Peyer's patch (tissue), 4 donors: ENCODE results near the gene TMEM232. TPM values are rescaled to one million over a fixed set of nuclear protein-coding genes. Genes with fewer than 3 reads are reported as not detected.

Experiments
- DNase-seq, 3 donors: peaks; one replicate each; pipeline ENCODE4 v3.0.0-alpha.2; 2017 to 2019
- H3K27ac ChIP-seq, 4 donors: fragments of 200-600 bp; sonication (generic); one replicate each; pipeline ENCODE4 v1.5.1; 2016 to 2019
- H3K27me3 ChIP-seq, 2 donors: fragments of 200-600 bp; sonication (generic); one replicate each; pipeline ENCODE4 v1.5.1; 2019
- H3K36me3 ChIP-seq, 3 donors: fragments of 200-600 bp; sonication (generic); one replicate each; pipeline ENCODE4 v1.5.1; 2016 to 2019
- H3K4me1 ChIP-seq, 4 donors: fragments of 200-600 bp; sonication (generic); one replicate each; pipeline ENCODE4 v1.5.1; 2016 to 2019
- H3K4me3 ChIP-seq, 4 donors: fragments of 200-600 bp; sonication (generic); 1 replicate in 3 of 4; 2 replicates in 1 of 4; pipeline ENCODE4 v1.5.1; 2016 to 2019; ENCODE audit warnings: mild to moderate bottlenecking in 1 of 4
- H3K9me3 ChIP-seq, 4 donors: fragments of 200-600 bp; sonication (generic); one replicate each; pipeline ENCODE4 v1.5.1; 2016 to 2019; ENCODE audit warnings: mild to moderate bottlenecking in 1 of 4
- POLR2A ChIP-seq, 2 donors: fragments of 450-650 bp; IDR thresholded peaks; one replicate each; pipeline ENCODE4 v1.5.1; 2017; ENCODE audit warnings: antibody characterized with exemption in 2 of 2, mild to moderate bottlenecking in 2 of 2, moderate library complexity in 2 of 2
- total RNA-seq, 4 donors: library from RNA; depleted of rRNA; stranded (reverse); fragments of >200 nt; gene quantifications; one replicate each; pipeline ENCODE4 v1.1.0, GENCODE V29; 2016
- TF ChIP-seq, protein P1 (sequence below), 6 experiments: fragments of 450-650 bp in 4 of 6; fragments of 200-600 bp in 2 of 6; sonication (generic) in 1 of 6; IDR thresholded peaks; one replicate each; pipeline ENCODE4 v1.5.1; 2017 to 2019; ENCODE audit warnings: antibody characterized with exemption in 6 of 6, mild to moderate bottlenecking in 3 of 6, moderate library complexity in 1 of 6

The TMEM232 gene
- total RNA-seq, 4 donors from 2014 or later, result 1.1 to 5.5 (median 3.3) TPM

DNA sequence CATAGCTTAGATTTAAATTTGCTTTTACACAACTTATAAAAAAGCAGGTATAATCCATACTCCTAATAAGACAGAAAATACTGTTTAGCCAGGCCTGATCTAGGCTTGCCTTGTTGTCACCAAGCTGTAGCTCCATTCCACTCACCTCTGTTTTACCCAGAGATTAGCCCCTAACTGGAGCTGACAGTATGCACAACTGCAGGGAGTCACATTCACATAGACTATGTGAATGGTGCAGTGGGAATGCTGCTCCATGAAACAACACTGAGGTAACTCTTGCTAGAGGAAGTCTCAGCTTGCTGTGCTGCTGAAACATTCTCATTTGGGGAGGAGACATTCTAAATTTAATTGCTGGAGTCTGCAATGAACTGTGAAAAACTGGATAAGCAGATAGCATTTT lies 209.1 kb downstream of the TMEM232 start:
- Histone ChIP-seq H3K36me3 (no peaks in the 10 kb centered on the region), H3K27me3 (no peaks in the 10 kb centered on the region), H3K9me3 (no peaks in the 10 kb centered on the region), H3K4me3 (no peak overlapping the region), H3K4me1 (no peaks in the 10 kb centered on the region), H3K27ac (no peak overlapping the region)
- TF ChIP-seq, protein P1, sequence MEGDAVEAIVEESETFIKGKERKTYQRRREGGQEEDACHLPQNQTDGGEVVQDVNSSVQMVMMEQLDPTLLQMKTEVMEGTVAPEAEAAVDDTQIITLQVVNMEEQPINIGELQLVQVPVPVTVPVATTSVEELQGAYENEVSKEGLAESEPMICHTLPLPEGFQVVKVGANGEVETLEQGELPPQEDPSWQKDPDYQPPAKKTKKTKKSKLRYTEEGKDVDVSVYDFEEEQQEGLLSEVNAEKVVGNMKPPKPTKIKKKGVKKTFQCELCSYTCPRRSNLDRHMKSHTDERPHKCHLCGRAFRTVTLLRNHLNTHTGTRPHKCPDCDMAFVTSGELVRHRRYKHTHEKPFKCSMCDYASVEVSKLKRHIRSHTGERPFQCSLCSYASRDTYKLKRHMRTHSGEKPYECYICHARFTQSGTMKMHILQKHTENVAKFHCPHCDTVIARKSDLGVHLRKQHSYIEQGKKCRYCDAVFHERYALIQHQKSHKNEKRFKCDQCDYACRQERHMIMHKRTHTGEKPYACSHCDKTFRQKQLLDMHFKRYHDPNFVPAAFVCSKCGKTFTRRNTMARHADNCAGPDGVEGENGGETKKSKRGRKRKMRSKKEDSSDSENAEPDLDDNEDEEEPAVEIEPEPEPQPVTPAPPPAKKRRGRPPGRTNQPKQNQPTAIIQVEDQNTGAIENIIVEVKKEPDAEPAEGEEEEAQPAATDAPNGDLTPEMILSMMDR (IDR thresholded peaks at IDR 0.05), result no peak
- no peak for TF ChIP-seq POLR2A (IDR thresholded peaks at IDR 0.05)
- DNase-seq, result no peak

DNA sequence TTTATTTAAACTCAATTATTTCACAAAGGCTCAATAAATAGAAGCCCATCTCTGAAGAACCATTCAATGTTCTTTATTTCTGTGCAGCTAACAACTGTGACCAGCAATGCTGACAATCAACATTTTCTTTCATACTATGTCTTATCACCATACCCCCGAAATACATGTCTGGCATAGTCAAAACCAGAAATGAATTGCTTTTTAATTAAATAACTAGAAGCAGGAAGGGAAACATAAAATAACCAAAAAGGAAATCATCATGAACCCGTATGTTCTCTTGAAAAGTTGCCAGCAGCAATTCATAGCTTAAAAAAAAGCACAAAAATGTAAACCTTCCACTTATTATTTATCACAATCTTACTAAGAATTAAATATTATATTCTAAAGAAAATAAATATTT lies 212.4 kb downstream of the TMEM232 start:
- H3K4me3 ChIP-seq, result no peak overlapping the region
- H3K4me1 ChIP-seq, result no peaks in the 10 kb centered on the region
- TF ChIP-seq POLR2A (IDR thresholded peaks at IDR 0.05), result no peak
- TF ChIP-seq, protein P1 (IDR thresholded peaks at IDR 0.05), result no peak
- H3K9me3 ChIP-seq, result no peaks in the 10 kb centered on the region
- no peaks in the 10 kb centered on the region for H3K27me3 ChIP-seq
- no peak overlapping the region for H3K27ac ChIP-seq
- no peak for DNase-seq
- H3K36me3 ChIP-seq, result no peaks in the 10 kb centered on the region

GRCh38 chr5:110512266-110512665 lies 214.2 kb downstream of the TMEM232 start:
- no peak for DNase-seq
- Histone ChIP-seq H3K36me3 (no peaks in the 10 kb centered on the region), H3K9me3 (no peaks in the 10 kb centered on the region), H3K27ac (no peak overlapping the region), H3K27me3 (no peaks in the 10 kb centered on the region), H3K4me1 (no peaks in the 10 kb centered on the region), H3K4me3 (no peak overlapping the region)
- no peak for TF ChIP-seq POLR2A (IDR thresholded peaks at IDR 0.05)
- TF ChIP-seq, protein P1 (IDR thresholded peaks at IDR 0.05), result no peak

- Histone ChIP-seq H3K27ac (no peak overlapping the region), H3K27me3 (no peaks in the 10 kb centered on the region), H3K9me3 (no peaks in the 10 kb centered on the region), H3K4me1 (no peaks in the 10 kb centered on the region), H3K36me3 (no peaks in the 10 kb centered on the region), H3K4me3 (no peak overlapping the region)
- DNase-seq, result no peak
- no peak for TF ChIP-seq POLR2A (IDR thresholded peaks at IDR 0.05)
- TF ChIP-seq, protein P1 (IDR thresholded peaks at IDR 0.05), result no peak
Measured at GRCh38 chr5:110510146-110510545, 216.3 kb downstream of the TMEM232 start.

GRCh38 chr5:110507972-110508371 lies 218.5 kb downstream of the TMEM232 start:
- no peak for DNase-seq
- H3K9me3 ChIP-seq, result no peaks in the 10 kb centered on the region
- no peaks in the 10 kb centered on the region for H3K36me3 ChIP-seq
- H3K4me1 ChIP-seq, result no peaks in the 10 kb centered on the region
- TF ChIP-seq, protein P1 (IDR thresholded peaks at IDR 0.05), result no peak
- TF ChIP-seq POLR2A (IDR thresholded peaks at IDR 0.05), result no peak
- no peak overlapping the region for H3K4me3 ChIP-seq
- H3K27ac ChIP-seq, result no peak overlapping the region
- H3K27me3 ChIP-seq, result no peaks in the 10 kb centered on the region

GRCh38 chr5:110506378-110506777 lies 220.1 kb downstream of the TMEM232 start:
- no peak overlapping the region for H3K27ac ChIP-seq

More at GRCh38 chr5:110506378-110506777, 220.1 kb downstream of the TMEM232 start:
- Histone ChIP-seq H3K4me1 (no peaks in the 10 kb centered on the region), H3K36me3 (no peaks in the 10 kb centered on the region), H3K27me3 (no peaks in the 10 kb centered on the region), H3K9me3 (no peaks in the 10 kb centered on the region), H3K4me3 (no peak overlapping the region)
- TF ChIP-seq, protein P1 (IDR thresholded peaks at IDR 0.05), result no peak
- TF ChIP-seq POLR2A (IDR thresholded peaks at IDR 0.05), result no peak
- no peak for DNase-seq
